ENCODE measurements around the gene ZNF441.

DNA sequence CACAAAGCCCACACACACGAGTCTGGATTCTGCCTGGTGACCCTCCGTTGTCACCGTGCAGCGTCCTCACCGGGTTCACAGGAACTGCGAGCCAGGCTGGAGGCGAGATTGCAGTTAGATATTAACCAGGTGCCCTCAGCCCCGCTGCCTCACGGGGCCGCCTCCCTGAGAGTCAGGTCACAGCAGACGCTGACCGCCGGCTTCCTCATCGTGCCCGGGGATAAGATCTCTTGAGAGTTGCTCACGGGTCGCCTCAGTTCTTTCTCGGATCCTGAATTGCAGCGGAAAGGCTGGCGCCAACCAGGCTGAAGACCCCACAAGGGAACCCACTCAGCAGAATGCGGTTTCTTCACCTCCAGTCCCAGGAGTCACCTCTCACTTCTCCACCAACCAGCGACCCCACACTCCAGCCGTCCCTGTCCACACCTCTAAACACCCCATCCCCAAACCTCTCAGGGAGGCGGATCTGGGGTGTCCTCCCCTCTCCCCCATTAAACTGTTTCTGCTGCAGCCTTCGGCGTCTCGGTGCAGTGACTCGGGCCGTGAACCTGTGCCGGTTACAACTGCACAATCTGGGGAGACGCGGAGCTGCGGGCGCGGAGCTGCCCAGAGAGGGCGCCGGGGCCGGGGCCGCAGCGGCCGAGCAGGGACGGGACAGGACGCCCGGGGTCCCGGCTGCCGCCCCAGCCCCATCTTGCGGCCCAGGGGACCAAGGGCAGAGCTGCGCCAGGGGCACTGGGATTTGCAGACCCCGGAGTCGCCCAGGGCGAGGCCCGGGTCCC lies 28.6 kb upstream of the ZNF441 start:
- peak; percentile 29 for TF ChIP-seq CTCF (IDR thresholded peaks at IDR 0.05)
- no peak for TF ChIP-seq ZFX (IDR thresholded peaks at IDR 0.05; ENCODE audit: borderline replicate concordance)

All from 22Rv1 (cell line).